Measurements from ENCODE around the gene C11orf58.
A peak's percentile ranks its signal among the peaks of the same experiment; 100 is the strongest.

C11orf58 gene

DNA sequence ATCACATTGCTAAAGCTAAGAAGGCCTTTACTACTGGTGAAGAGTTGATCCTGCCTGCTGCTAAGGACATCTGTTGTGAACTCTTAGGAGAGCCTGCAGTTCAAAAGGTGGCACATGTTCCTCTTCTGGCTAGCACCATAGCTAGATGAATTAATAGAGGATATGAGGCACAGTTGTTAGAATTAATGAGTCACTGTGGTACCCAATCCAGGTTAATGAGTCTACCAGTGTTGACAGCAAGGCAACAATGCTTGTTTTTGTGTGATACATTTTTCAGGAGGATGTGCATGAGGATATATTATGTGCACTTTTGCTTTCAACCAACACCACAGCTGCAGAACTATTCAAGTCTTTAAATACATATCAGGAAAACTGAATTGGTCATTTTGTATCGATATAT is 12.0 kb downstream of the C11orf58 start:
- peaks cover 48% of the 10 kb centered on the region for H3K4me1 Mint-ChIP-seq (ENCODE audit: low read depth)
- H3K27me3 Mint-ChIP-seq, result no peaks in the 10 kb centered on the region
- H3K36me3 Mint-ChIP-seq (ENCODE audit: low read depth), result peaks cover 82% of the 10 kb centered on the region
- H3K27ac Mint-ChIP-seq, result peak overlapping the region; percentile 63
- no peak overlapping the region for H3K4me3 Mint-ChIP-seq
- no peaks in the 10 kb centered on the region for H3K9me3 Mint-ChIP-seq

DNA sequence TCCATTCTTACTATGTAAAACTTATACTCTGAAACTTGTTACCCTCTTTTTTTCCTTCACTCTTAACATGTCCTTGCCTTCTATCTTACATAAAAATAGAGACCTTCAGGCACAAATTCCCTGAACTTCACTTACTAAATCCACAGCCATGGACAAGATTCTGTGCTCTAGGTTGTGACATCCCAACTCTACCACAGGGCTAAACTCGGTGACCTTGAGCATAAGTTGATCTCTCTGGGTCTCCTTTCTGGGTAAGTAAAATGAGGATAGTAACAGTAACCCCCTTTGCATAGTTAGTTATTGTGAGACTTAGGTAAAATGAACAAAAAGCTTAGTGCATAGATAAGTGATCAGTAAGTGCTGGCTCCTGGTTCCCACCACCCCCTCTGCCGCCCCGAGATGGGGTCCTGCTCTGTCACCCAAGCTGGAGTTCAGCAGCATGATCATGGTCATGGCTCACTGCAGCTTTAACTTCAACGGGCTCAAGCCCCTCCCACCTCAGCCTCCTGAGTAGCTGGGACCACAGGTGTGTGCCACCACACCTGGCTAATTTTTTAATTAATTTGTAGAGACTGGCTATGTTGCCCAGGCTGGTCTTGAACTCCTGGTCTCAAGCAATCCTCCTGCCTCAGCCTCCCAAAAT is 20.1 kb downstream of the C11orf58 start:
- Mint-ChIP-seq H3K27ac (no peak overlapping the region), H3K36me3 (ENCODE audit: low read depth) (peaks cover 39% of the 10 kb centered on the region), H3K27me3 (no peaks in the 10 kb centered on the region), H3K4me1 (ENCODE audit: low read depth) (peaks cover 22% of the 10 kb centered on the region), H3K9me3 (no peaks in the 10 kb centered on the region), H3K4me3 (no peak overlapping the region)

DNA sequence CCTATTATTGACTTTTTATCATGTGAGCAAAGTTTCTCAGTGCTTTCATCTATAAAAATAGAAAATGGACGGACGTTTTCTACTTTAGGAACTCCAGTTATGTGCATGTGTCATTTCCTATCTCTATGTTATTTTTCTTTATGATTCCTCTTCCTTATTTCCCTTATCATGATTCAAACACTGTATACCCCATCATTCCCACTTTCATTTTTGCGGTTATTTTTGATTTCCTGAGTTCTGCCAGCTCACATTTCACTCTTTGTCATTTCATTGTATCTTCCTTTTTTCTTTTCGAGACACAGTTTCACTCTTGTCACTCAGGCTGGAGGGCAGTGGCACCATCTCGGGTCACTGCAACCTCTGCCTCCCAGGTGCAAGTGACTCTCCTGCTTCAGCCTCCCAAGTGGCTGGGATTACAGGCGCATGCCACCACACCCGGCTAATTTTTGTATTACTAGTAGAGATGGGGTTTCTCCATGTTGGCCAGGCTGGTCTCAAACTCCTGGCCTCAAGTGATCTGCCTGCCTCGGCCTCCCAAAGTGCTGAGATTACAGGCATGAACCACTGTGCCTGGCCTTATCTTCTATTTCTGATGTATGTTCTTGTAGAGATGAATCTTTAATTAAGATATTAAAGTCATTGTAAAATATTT is 21.5 kb downstream of the C11orf58 start:
- H3K4me1 Mint-ChIP-seq (ENCODE audit: low read depth), result peaks cover 14% of the 10 kb centered on the region
- H3K4me3 Mint-ChIP-seq, result no peak overlapping the region
- peaks cover 29% of the 10 kb centered on the region for H3K36me3 Mint-ChIP-seq (ENCODE audit: low read depth)
- no peaks in the 10 kb centered on the region for H3K9me3 Mint-ChIP-seq
- H3K27me3 Mint-ChIP-seq, result no peaks in the 10 kb centered on the region
- peak overlapping the region; percentile 50 for H3K27ac Mint-ChIP-seq

DNA sequence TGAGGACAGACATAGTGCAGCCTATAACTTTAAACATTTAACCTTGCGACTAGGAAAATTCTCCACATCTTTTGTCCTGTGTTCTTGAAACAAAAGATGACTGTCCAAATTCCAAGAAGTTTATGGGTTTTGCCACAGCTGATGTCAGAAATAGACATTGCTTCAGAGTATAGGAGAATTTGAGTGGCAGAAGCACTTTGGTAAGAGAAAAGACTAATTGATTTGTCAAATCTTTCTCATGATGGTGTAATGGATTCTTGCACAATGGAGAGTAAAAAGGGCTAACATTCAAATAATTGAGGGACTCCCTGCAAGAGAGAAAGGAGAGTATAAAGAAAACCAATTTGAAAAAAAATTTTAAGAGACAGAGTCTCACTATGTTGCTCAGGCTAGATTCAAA is 25.3 kb downstream of the C11orf58 start:
- Mint-ChIP-seq H3K4me1 (ENCODE audit: low read depth) (peaks cover 14% of the 10 kb centered on the region), H3K27ac (no peak overlapping the region), H3K9me3 (no peaks in the 10 kb centered on the region), H3K36me3 (ENCODE audit: low read depth) (peaks cover 8% of the 10 kb centered on the region), H3K27me3 (no peaks in the 10 kb centered on the region), H3K4me3 (no peak overlapping the region)

DNA sequence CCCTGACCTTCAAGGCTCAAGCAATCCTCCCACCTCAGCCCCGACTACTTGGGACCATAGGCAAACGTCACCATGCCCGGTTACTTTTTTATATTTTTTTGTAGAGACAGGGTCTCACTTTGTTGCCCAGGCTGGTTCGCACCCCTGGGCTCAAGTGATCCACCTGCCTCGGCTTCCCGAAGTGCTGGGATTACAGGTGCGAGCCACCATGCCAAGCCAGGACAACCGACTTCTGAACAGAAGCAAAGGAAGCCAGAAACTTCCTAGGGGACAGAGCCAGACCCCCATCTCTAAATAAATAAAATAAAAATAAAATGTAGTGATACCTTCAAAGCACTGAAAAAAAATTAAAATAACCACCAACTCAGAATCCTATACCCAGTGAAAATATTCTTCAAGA is 26.4 kb downstream of the C11orf58 start:
- Mint-ChIP-seq H3K36me3 (ENCODE audit: low read depth) (no peaks in the 10 kb centered on the region), H3K27ac (no peak overlapping the region), H3K27me3 (no peaks in the 10 kb centered on the region), H3K4me1 (ENCODE audit: low read depth) (peaks cover 3% of the 10 kb centered on the region), H3K4me3 (no peak overlapping the region), H3K9me3 (no peaks in the 10 kb centered on the region)

DNA sequence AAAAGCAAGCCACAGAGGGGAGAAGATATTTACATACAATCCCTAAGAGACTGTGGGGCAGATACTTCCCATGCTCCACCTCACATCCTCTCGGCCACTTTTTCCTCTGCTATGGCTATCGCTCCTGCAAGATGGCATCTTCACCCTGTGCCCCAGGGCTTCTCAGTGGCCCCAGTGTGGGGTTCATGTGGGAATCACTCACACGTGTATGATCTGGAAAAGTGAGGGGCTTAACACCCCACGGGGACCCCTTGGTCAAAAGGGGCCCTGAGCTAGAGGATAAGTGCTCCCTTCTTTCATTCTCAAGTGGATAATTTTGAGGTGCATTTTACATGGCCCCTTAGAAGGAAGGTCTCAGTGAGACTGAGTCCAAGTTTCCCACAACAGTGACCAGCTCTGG is 28.7 kb downstream of the C11orf58 start:
- Mint-ChIP-seq H3K27ac (no peak overlapping the region), H3K27me3 (no peaks in the 10 kb centered on the region), H3K4me1 (ENCODE audit: low read depth) (no peaks in the 10 kb centered on the region), H3K4me3 (no peak overlapping the region), H3K36me3 (ENCODE audit: low read depth) (no peaks in the 10 kb centered on the region), H3K9me3 (no peaks in the 10 kb centered on the region)

DNA sequence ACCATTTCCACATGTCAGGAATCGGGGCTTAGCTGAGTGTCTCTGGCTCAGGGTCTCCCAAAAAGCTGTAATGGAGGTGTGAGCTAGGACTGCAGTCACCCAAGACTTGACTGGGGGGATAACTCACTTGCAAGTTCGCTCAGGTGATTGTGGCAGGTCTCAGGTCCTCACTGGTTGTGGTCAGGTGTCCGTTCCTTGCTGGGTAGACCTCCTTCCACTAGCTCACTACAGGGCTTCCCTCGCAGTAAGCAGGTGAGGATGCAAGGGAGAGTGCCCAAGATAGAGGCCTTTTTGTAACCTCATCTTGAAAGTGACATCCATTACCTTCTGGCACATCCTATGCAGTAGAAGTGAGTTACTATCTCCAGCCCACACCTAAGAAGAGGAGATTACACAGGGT is 29.5 kb downstream of the C11orf58 start:
- Mint-ChIP-seq H3K4me1 (ENCODE audit: low read depth) (no peaks in the 10 kb centered on the region), H3K27ac (no peak overlapping the region), H3K27me3 (no peaks in the 10 kb centered on the region), H3K4me3 (no peak overlapping the region), H3K36me3 (ENCODE audit: low read depth) (no peaks in the 10 kb centered on the region), H3K9me3 (no peaks in the 10 kb centered on the region)

DNA sequence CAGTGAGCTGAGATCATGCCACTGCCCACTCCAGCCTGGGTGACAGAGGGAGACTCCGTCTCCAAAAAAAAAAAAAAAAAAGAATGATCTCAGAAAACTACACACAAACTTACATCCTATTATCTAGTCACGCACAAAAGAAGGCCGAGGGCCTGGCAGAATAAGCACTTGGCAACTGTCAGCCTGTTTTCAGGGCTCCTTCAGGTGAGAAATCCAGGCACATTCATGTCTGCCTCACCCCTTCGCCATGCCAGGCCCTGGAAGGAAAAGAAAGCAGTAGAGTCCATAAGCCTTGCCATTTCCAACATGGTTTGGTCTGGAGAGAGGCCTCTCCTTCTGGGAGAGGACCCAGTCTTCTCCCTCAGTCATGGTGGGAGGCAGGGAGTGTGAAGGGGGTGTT is 30.9 kb downstream of the C11orf58 start:
- no peak overlapping the region for H3K27ac Mint-ChIP-seq
- no peaks in the 10 kb centered on the region for H3K27me3 Mint-ChIP-seq
- no peaks in the 10 kb centered on the region for H3K9me3 Mint-ChIP-seq
- no peaks in the 10 kb centered on the region for H3K4me1 Mint-ChIP-seq (ENCODE audit: low read depth)
- H3K36me3 Mint-ChIP-seq (ENCODE audit: low read depth), result no peaks in the 10 kb centered on the region
- no peak overlapping the region for H3K4me3 Mint-ChIP-seq

DNA sequence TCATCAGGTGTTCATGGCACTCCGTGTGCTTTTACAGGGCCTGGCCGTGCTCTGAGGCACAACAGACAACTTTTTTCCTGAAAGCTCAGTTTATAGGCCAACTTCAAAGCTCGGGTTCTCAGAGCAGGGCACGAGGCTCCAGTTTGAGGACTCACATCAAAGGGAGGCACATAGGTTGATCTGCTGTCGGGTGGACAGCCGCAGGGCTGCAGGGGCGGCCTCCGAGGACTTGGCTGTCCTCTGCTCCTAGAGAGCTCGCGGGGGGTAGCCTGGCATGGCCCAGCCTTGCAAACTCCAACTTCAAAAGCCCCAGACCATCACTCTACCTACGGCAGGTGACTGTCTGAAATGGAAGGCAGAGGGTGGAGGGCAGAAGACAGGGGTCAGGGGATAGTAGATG is 31.6 kb downstream of the C11orf58 start:
- H3K27me3 Mint-ChIP-seq, result no peaks in the 10 kb centered on the region
- H3K4me3 Mint-ChIP-seq, result no peak overlapping the region
- H3K4me1 Mint-ChIP-seq (ENCODE audit: low read depth), result no peaks in the 10 kb centered on the region
- no peaks in the 10 kb centered on the region for H3K9me3 Mint-ChIP-seq
- H3K36me3 Mint-ChIP-seq (ENCODE audit: low read depth), result no peaks in the 10 kb centered on the region
- H3K27ac Mint-ChIP-seq, result no peak overlapping the region

DNA sequence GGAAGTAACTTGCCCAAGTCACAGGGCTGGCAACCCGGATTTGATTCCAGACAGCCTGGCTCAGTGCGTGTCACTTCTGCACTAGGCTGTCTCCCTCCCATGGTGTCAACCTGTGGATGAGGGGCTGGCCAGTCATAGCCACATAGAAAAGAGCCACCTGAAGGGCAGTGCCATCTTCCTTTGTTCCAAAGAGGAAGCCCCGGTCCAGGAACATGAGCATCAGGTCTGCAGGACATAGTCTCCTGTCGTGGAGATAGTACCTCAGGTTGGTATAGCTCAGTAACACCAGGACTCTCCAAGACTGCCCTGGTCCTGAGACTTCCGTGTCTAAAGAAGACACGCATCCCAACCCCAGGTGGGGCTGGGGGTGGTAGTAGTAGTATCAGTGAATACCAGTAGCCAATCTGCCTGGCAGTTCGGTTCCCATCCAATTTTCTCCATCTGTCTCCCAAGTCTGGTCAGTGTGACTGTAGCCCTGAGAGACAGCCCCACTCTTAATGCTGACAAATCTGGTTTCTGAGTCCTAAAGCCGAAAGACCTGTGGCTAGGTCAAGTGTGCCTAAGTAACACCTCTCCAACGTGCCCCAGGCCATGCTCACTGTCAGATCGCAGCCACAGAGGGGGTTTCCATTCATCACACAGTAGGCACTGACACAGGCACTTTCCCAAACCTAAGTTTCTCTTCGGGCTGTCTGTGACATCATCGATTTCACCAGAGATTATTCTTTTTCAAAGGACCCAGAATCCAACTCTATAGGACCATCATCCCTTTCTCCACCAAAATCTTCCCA is 33.1 kb downstream of the C11orf58 start:
- no peaks in the 10 kb centered on the region for H3K36me3 Mint-ChIP-seq (ENCODE audit: low read depth)
- H3K4me1 Mint-ChIP-seq (ENCODE audit: low read depth), result no peaks in the 10 kb centered on the region
- H3K4me3 Mint-ChIP-seq, result no peak overlapping the region
- no peaks in the 10 kb centered on the region for H3K9me3 Mint-ChIP-seq
- H3K27me3 Mint-ChIP-seq, result no peaks in the 10 kb centered on the region
- no peak overlapping the region for H3K27ac Mint-ChIP-seq

DNA sequence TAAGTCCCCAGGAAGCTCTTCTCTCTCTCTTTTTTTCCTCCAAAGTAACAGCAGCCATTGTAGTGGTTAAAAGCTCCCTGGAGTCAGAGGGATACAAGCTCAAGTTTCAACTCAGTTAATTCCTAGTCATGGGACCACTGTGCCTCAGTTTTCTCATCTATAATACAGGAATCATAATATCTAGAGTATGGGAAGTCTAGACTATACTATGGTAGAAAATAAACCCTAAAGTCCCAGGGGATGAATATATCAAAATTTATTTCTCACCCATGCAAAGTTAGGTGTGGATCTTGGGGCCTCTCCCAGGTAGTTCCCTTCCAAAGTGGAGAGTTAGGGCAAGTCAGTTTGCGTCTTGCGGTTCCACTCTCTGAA is 33.7 kb downstream of the C11orf58 start:
- no peaks in the 10 kb centered on the region for H3K9me3 Mint-ChIP-seq
- no peak overlapping the region for H3K4me3 Mint-ChIP-seq
- no peaks in the 10 kb centered on the region for H3K27me3 Mint-ChIP-seq
- H3K36me3 Mint-ChIP-seq (ENCODE audit: low read depth), result no peaks in the 10 kb centered on the region
- no peaks in the 10 kb centered on the region for H3K4me1 Mint-ChIP-seq (ENCODE audit: low read depth)
- H3K27ac Mint-ChIP-seq, result no peak overlapping the region

DNA sequence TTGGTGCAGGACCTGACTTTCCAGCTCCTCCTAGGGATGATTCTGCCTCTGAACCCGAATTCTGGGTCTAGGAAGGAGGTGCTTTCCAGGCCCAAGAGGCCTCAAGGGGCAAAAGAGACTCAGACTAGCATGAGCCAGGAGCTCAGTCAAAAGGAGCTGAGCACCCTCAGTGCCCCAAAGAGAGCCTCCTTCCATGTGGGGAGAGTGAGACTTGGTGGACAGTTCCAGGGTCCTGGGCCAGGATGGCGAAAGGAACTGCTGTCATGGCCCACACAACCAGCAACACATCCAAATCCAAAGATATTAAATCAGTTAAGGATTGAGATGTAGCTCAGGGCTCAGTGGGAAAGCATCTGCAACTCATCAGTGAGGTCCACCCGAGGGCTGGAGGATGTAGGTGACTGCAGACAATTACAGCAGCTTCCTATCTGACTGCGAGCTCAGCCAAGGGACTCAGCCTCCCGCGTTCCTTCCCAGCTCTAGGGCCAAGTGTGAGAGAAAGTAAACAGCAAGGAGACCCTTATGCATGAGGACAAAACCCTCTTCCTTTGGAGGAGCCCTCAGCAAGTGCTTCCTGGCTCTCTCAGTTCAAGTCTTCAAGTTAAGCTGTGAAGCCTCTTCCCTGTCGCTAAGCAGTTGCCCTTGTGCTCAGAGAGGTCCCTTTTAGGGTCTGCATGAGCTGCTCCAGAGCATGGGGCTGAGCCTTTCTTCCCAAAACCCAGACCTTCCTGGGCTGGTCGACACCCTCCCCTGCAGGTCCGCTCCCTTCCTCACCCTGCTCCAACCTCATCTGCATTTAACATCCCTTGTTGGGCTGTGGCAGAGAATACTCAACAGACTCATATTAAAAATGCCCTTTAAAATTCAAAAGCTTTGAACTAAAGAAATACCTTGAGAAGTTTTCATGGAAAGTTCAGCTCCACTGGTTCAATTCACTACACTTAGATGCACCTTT is 35.8 kb downstream of the C11orf58 start:
- Mint-ChIP-seq H3K9me3 (no peaks in the 10 kb centered on the region), H3K36me3 (ENCODE audit: low read depth) (no peaks in the 10 kb centered on the region), H3K4me1 (ENCODE audit: low read depth) (no peaks in the 10 kb centered on the region), H3K4me3 (no peak overlapping the region), H3K27me3 (no peaks in the 10 kb centered on the region), H3K27ac (no peak overlapping the region)

DNA sequence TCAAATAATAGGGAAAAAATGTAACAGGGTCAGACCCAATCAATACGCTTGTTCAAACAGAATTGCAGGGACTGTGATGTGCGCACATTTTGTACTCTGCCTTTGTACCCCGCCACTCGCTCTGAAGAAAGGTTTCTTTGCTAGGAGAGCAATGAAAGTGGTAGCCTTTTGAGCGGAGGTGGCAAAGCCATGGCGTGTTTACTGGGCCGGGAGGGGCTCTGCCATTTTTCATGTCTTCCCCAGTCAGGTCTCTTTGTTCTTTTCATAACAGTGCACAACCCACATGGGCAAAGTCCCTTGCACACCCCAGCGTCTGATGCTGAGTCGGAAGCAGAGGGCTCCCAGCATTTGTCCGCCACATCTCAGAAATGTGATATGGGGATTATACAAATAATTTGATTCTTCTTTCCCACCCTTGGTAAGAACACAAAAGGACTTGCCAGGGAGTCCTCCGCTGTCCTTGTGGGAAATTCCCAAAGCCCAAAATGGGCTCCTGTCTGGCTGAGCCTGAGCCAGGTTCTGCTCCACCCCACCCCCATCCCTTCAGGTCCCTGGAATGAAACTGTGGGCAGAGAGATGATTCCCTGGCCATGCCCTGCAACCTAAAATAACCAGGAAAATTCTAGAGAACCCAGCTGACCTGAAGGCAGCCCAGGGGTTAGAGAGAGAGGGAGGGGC is 36.6 kb downstream of the C11orf58 start:
- Mint-ChIP-seq H3K9me3 (no peaks in the 10 kb centered on the region), H3K27me3 (no peaks in the 10 kb centered on the region), H3K36me3 (ENCODE audit: low read depth) (no peaks in the 10 kb centered on the region), H3K27ac (no peak overlapping the region), H3K4me1 (ENCODE audit: low read depth) (no peaks in the 10 kb centered on the region), H3K4me3 (no peak overlapping the region)

DNA sequence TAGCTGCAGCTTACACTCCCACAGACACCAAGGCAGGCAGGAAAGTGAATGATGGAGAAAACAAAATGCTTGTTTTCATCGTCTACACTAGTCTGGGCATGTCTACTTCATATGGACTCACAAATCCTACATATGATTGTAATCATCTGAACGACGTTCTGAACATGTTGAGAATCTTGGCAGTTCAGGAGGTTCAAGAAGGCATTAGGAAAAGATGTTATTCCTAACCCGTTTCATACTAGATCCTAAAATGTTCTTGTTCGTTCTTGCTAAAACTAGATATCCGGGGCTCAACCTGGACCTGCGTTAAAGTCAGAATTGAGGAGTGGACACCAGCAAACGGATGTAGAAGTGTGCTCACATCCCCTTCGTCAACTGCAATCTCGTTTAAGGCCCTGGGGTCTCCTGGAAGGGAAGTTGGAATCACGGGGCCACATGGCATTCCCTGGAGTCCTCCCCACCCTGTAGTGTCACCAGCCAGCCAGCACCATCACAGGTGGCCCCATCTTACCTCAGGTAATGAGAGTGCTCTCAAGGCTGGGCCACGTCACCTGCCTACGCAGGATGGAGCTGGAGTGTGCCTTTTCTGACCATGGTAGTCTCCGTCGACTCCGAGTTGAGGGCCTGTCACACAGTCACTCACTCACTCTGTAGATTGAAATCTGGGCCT is 37.3 kb downstream of the C11orf58 start:
- Mint-ChIP-seq H3K27me3 (no peaks in the 10 kb centered on the region), H3K27ac (no peak overlapping the region), H3K4me1 (ENCODE audit: low read depth) (no peaks in the 10 kb centered on the region), H3K4me3 (no peak overlapping the region), H3K9me3 (no peaks in the 10 kb centered on the region), H3K36me3 (ENCODE audit: low read depth) (no peaks in the 10 kb centered on the region)

Data from stimulated activated naive CD8-positive, alpha-beta T cell treated with anti-CD3 and anti-CD28 coated beads, Interleukin-15, Interleukin-2, amounts not matched to agents 100 ng/mL and 50 ng/mL, for 24 hours (primary cell).